T-helper 22 cell (primary cell): ENCODE results near the gene OLA1.

Experiments
- DNase-seq: peaks from one replicate; pipeline ENCODE4 v3.0.0-alpha.2; 2020; ENCODE audit warnings: low read depth

Gene OLA1

GRCh38 chr2:174224665-174225288, 23.6 kb downstream of the OLA1 start:
- DNase-seq, result no peak

- DNase-seq, result no peak
Measured at GRCh38 chr2:174224125-174224524, 24.2 kb downstream of the OLA1 start.

DNA sequence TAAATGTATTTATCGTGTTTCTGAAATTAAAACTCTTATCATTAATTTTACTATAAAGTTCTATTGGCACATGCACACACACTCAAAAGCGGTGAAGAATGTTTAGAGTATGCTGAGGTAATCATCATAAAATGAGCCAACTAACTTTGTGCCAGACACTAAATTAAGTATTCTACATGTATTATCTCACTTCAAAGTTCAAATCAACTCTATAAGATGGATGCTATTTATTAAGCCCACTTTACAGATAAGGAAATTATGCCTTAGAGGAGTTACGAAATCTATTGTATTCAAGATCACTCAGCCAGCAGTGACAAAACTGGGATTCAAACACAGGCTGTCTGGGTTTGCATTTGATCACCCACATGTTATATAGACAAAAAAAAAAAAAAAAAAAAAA, 24.9 kb downstream of the OLA1 start:
- no peak for DNase-seq

GRCh38 chr2:174222154-174222553, 26.2 kb downstream of the OLA1 start:
- DNase-seq, result no peak

DNA sequence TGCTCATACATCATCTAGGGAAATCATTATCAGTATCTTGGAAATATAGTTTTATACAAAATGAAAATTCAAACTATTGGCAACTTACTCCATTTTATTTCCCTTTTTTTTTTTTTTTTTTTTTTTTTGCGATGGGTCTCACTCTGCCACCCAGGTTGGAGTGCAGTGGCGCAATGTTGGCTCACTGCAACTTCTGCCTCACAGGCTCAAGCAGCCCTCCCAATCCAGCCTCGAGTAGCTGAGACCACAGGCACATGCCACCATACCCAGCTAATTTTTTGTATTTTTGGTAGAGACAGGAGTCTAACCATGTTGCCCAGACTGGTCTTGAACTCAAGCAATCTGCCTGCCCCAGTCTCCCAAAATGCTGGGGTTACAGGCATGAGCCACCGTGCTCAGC, 29.0 kb downstream of the OLA1 start:
- DNase-seq, result no peak

GRCh38 chr2:174218773-174219172, 29.6 kb downstream of the OLA1 start:
- DNase-seq, result no peak

GRCh38 chr2:174217869-174218268, 30.5 kb downstream of the OLA1 start:
- DNase-seq, result no peak

DNA sequence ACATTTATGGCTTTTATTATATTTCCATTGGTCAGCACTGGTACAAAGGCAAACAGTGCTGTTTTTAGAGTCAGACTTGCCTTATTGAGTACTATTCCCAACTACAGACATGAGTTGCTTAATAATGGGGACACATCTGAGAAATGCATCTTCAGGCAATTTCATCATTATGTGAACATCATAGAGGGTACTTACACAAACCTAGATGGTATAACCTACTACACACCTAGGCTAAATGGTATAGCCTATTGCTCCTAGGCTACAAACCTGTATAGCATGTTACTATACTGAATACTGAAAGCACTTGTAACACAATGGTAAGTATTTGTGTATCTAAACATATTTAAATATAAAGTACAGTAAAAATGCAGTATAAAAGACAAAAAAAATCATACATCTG, 36.4 kb downstream of the OLA1 start:
- DNase-seq, result no peak

DNA sequence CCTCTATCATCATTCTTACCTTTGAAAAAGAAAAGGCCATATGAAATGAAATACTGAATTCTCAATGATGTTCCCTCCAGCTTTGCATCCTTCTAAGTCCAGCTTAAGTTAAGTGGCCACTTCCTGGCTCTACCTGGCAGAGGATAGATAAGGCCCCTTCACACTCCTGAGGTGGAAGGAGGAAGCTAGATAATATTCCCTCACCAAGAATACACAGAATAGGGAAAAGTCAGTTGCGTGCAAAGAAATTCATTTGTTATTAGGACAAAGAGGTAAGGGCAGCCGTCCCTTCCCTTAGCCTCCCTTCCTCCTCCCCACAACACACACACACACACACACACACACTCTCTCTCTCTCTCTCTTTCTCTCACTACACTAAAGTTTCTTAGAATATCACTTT, 37.5 kb downstream of the OLA1 start:
- DNase-seq, result no peak

DNA sequence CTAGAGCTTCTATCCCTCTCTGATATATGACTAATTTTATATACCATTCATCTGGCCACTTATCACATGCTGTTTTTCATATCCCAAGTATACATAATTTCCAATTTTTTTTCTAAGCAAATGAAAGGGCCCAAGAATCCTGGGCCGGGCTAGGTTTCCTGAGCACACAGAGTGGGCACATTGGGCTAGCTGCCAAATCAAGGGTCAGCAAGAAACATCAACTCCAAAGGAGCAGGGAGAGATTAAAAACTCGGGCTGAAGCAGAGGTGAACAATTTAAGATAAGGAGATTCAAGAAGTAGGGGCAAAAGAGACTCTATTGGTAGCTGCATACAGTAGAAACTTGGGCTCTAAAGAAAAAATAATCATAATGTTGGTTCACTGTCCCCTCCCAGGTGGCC, 39.0 kb downstream of the OLA1 start:
- no peak for DNase-seq

- DNase-seq, result no peak
Measured at GRCh38 chr2:174208026-174208425, 40.3 kb downstream of the OLA1 start.

DNA sequence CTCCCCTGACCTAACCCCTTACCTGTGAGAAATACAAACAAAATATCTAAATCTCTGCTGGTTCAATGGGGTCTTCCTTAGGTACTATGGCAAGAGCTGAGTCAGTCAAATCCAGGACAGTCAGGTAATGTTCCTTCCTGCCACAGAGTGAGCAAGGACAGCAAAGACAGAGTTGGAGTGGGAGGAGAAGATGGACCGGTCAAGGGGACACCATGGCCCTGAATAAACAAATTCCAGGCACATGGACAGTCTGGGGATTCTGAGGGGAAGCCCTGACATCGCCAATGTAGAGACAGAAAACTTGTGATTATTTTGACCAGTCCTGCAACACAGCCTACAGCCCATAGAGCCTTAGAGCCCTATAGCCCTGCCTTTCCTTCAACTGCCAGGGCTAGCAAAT, 42.8 kb downstream of the OLA1 start:
- DNase-seq, result no peak

DNA sequence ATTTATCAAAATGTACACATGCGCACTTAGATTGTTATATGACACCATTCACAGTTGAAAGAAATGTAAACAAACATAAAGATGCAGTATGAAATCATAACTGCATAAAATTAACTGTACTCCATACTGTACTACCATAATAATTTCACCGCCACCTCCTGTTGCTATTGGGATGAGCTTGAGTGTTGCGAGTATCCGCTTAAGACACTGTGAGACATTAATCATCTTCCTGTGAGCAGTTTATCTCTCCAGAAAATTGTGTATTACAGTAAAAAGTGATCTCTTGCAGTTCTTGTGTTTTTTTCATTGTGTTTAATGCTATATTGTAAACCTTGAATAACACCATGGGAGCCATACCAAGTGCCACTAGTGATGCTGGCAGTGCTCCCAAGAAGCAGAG, 46.1 kb downstream of the OLA1 start:
- DNase-seq, result no peak

DNA sequence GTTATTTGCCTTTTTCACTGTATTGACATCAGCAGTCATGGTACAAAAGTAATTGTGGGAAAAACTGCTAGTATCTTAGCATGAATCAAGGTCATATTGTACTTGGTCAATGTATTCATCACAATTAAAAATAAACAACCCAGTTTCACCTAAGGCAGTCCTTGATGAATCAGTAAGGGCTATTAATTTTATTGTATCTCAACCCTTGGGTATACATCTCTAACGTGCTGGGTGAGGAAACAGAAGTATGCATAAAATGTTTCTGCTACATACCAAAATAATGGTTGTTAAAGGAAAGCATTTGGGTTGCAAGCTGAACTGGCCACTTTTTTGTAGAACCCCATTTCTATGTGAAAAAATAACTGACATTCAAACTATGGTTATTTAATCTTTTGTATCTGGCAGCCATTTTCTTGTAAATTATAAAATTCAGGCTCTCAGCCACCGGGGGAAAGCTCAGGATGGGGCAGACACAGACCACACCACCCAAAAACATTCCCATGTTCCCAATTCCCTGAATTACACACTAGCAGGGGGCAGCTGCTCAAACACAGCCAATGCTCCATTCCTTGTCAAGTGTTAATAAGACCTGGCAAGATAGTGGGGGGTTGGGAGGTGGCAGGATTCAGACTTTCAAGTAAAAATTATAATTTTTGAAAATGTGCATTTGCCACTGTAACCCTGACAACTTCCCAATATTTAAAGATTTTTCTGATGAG, 49.3 kb downstream of the OLA1 start:
- DNase-seq, result no peak

GRCh38 chr2:174195253-174195652, 53.1 kb downstream of the OLA1 start:
- no peak for DNase-seq

GRCh38 chr2:174193737-174194136, 54.6 kb downstream of the OLA1 start:
- no peak for DNase-seq

- DNase-seq, result no peak
Measured at GRCh38 chr2:174192664-174193063, 55.7 kb downstream of the OLA1 start.

DNA sequence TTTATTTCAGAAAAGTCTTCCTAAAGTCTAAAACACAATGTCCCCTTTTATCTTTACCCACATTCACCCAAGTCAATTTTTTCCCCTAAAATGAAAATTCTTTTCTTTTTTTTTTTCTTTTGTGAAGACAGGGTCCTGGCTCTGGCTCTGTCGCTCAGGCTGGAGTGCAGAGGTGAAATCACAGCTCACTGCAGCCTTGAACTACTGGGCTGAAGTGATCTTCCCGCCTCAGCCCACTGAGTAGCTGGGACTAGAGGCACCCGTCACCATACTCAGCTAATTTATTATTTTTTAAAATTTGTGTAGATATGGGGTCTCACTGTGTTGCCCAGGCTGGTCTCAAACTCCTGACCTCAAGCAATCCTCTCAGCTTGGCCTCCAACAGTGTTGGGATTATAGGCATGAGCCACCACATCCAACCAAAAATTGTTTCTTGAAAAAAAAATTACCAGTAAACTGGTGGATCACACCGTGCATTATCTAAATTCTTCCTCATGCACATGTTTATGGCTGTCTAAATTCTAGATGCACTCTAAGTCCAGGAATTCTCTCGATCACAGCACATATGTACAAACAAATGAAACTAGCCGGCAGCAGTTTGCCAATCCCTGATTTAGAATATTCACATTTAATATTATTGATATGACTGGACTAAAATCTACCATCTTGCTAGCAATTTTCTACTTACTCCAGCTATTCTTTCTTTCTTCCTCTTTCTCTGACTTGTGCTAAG, 56.8 kb downstream of the OLA1 start:
- DNase-seq, result no peak

DNA sequence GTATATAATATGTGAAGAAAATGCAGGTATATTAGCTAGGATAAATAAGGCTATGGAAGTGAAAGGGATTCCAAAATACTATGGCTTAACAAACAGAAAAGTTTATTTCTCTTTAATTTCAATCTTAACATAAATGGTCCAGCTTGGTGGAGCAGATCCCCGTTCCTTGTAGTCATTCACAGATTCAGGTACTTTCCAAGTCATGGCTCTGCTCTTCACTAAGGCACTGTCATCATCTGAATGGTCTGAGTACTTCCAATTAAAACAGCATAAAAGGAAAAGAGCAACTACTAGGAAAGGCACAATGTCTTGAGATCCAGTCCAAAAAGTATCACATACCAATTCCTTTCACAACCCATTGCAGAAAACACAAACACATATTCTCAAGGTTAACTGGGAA, 63.4 kb downstream of the OLA1 start:
- no peak for DNase-seq

GRCh38 chr2:174184504-174184903, 63.8 kb downstream of the OLA1 start:
- DNase-seq, result no peak

DNA sequence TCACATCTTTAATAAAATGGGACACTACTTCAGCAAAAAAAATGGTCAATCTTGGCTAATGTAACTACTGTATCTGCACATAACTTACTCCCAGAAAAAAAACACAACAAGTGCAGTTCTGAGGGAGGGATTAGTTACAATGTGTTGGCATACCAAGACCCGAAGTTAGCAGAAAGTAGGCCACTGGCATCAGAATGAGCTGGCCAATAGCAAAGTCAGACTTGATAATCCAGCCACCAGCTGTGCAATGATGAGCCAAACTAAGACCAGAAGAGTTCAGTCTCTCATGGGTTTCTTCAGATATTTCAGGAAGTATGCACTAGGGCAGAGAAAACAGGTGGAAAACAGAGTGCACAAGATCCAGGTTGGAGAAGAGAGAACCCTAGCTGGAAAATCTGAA, 65.3 kb downstream of the OLA1 start:
- no peak for DNase-seq

- DNase-seq, result no peak
Measured at GRCh38 chr2:174181368-174181767, 67.0 kb downstream of the OLA1 start.

GRCh38 chr2:174180726-174181236, 67.6 kb downstream of the OLA1 start:
- no peak for DNase-seq
